Testis (tissue), 2 donors: ENCODE measurements around the gene DLG2.

Source experiments
- POLR2A ChIP-seq: fragments of 450-650 bp; IDR thresholded peaks from one replicate; pipeline ENCODE4 v1.6.1; 2017; ENCODE audit warnings: antibody characterized with exemption, mild to moderate bottlenecking, moderate library complexity
- TF ChIP-seq, protein P1 (sequence below), 3 experiments: fragments of 450-650 bp in 2 of 3; fragments of 200-600 bp in 1 of 3; sonication (generic) in 1 of 3; IDR thresholded peaks; one replicate each; pipeline ENCODE4 v1.5.1; 2016 to 2019; ENCODE audit warnings: antibody characterized with exemption in 3 of 3, mild to moderate bottlenecking in 2 of 3, moderate library complexity in 1 of 3

DNA sequence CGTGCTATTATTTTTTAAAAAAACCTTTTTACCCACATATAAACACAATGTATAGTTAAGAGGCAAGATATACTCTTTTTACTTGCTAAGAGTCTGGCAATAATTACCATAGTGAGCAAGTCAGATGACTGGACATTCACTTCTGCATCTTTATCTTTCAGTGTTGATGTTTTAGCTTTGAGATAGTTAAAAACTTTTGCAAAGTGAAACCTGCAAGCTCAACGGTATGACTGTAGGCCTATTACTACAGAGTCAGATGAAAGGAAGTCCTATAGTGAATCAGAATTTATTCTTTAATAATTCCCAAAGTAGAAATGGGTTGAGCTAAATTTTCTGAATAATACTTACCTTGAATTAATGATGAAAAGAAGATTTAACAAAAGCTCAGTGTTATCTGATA, 2104.2 kb downstream of the DLG2 start:
- TF ChIP-seq, protein P1, sequence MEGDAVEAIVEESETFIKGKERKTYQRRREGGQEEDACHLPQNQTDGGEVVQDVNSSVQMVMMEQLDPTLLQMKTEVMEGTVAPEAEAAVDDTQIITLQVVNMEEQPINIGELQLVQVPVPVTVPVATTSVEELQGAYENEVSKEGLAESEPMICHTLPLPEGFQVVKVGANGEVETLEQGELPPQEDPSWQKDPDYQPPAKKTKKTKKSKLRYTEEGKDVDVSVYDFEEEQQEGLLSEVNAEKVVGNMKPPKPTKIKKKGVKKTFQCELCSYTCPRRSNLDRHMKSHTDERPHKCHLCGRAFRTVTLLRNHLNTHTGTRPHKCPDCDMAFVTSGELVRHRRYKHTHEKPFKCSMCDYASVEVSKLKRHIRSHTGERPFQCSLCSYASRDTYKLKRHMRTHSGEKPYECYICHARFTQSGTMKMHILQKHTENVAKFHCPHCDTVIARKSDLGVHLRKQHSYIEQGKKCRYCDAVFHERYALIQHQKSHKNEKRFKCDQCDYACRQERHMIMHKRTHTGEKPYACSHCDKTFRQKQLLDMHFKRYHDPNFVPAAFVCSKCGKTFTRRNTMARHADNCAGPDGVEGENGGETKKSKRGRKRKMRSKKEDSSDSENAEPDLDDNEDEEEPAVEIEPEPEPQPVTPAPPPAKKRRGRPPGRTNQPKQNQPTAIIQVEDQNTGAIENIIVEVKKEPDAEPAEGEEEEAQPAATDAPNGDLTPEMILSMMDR (IDR thresholded peaks at IDR 0.05): no peak
- no peak for TF ChIP-seq POLR2A
